Fibroblast of the aortic adventitia (primary cell): ENCODE measurements around the gene TM7SF3. TPM values are rescaled to one million over a fixed set of nuclear protein-coding genes. Genes with fewer than 3 reads are reported as not detected.
"Not testable (repeated sequence)": the region's sequence is repeated elsewhere in the genome, so short reads cannot be mapped to it uniquely, and the experiment has no call there.

Source experiments
- DNase-seq: peaks from one replicate; pipeline ENCODE4 v3.0.0-alpha.2; 2010; ENCODE audit warnings: low read depth
- H3K4me3 ChIP-seq: 2 replicates; pipeline ENCODE4 v1.5.1; 2011; ENCODE audit warnings: low read depth, mild to moderate bottlenecking, control low read depth, low read length, moderate library complexity
- total RNA-seq: library from RNA; depleted of rRNA; stranded (reverse); fragments of >200 nt; gene quantifications from 2 replicates; pipeline ENCODE4 v1.2.3, GENCODE V29; 2012; ENCODE audit warnings: low replicate concordance
- TF ChIP-seq, protein P1 (sequence below): IDR thresholded peaks from 2 replicates; pipeline ENCODE4 v1.5.1; 2011; ENCODE audit warnings: mild to moderate bottlenecking, low read length, control low read depth, inconsistent platforms; ENCODE audit not compliant: insufficient read depth

Gene TM7SF3
- total RNA-seq, 1 donor: 67.7 TPM

DNA sequence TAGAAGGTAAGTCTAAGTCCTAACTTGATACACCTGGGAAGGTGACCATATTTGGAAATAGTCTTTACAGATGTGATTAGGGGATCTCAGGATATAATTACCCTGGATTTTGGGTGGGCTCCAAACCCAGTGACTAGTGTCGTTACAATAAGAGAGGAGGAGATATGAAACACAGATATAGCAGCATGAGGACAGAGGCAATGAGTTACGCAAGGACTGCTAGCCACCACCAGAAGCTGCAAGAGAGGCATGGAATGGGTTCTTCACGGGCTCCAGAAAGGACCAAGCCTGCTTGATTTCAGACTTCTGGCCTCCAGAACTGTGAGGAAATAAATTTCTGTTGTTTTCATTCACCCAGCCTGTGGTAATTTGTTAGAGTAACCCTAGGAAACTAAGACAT, 47.3 kb downstream of the TM7SF3 start:
- TF ChIP-seq, protein P1, sequence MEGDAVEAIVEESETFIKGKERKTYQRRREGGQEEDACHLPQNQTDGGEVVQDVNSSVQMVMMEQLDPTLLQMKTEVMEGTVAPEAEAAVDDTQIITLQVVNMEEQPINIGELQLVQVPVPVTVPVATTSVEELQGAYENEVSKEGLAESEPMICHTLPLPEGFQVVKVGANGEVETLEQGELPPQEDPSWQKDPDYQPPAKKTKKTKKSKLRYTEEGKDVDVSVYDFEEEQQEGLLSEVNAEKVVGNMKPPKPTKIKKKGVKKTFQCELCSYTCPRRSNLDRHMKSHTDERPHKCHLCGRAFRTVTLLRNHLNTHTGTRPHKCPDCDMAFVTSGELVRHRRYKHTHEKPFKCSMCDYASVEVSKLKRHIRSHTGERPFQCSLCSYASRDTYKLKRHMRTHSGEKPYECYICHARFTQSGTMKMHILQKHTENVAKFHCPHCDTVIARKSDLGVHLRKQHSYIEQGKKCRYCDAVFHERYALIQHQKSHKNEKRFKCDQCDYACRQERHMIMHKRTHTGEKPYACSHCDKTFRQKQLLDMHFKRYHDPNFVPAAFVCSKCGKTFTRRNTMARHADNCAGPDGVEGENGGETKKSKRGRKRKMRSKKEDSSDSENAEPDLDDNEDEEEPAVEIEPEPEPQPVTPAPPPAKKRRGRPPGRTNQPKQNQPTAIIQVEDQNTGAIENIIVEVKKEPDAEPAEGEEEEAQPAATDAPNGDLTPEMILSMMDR: no peak
- H3K4me3 ChIP-seq: no peak overlapping the region
- no peak for DNase-seq

DNA sequence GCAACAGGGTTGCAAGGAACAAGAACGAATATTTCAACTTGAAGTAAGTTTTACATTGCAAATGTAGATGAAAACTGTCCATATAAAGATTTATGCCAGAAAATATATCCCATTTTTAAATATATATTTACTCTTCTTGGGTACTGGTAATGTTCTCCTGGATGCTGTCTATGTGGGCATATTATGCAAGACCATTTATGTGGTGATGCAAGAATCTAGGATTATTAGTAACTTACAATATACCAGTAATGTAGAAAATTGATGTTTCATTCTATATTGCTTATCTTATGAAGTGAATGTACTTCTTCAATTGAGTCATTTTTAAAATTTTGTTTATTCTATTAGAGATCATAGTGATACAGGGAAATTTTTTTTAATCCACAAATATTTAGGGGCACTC, 50.8 kb downstream of the TM7SF3 start:
- TF ChIP-seq, protein P1: no peak
- peak; percentile 36 for DNase-seq
- H3K4me3 ChIP-seq: no peak overlapping the region

- TF ChIP-seq, protein P1: no peak
- H3K4me3 ChIP-seq: no peak overlapping the region
- no peak for DNase-seq
Measured at GRCh38 chr12:26961803-26962202, 52.4 kb downstream of the TM7SF3 start.

DNA sequence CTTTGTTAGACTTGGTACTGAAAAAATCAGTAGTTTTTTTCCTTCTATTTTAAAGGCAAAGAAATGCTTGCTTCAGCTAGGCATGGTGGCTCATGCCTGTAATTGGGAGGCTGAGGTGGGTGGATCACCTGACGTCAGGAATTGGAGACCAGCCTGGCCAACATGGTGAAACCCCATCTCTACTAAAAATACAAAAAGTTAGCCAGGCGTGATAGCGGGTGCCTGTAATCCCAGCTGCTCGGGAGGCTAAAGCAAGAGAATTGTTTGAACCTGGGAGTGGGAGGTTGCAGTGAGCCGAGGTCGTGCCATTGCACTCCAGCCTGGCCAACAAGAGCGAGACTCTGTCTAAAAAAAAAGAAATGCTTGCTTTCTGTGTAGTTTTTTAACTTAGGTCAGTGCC, 52.8 kb downstream of the TM7SF3 start:
- DNase-seq, H3K4me3 ChIP-seq: not testable (repeated sequence)

- DNase-seq: no peak
- TF ChIP-seq, protein P1: no peak
- no peak overlapping the region for H3K4me3 ChIP-seq
Measured at GRCh38 chr12:26954027-26954426, 60.2 kb downstream of the TM7SF3 start.

GRCh38 chr12:26953447-26953846, 60.7 kb downstream of the TM7SF3 start:
- TF ChIP-seq, protein P1: no peak
- peak; percentile 38 for DNase-seq

GRCh38 chr12:26948309-26948708, 65.9 kb downstream of the TM7SF3 start:
- DNase-seq: no peak
- H3K4me3 ChIP-seq: no peak overlapping the region
- TF ChIP-seq, protein P1: no peak

More at GRCh38 chr12:26953447-26953846, 60.7 kb downstream of the TM7SF3 start:
- no peak overlapping the region for H3K4me3 ChIP-seq

DNA sequence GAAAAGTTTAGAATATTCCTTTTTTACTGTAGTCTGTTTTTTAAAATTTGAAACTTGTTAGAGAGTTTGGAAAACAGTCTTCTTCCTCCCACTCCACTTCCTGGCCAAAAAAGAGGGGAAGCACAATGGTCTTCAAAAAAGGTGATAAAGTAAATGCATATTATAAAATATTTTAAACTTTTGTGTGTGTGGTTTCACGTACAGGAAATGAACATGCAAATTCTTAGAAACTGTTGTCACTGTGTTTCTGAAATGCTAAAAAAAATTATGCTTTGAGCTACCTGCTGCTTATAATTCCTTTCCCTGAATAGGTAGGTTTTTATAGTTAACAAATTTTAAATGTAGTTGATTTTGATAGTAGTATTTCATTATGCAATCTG, 73.0 kb downstream of the TM7SF3 start:
- TF ChIP-seq, protein P1: no peak
- no peak overlapping the region for H3K4me3 ChIP-seq
- DNase-seq: no peak
